B cell (primary cell): ENCODE results near the gene KIF21A.

Source experiments
- CTCF ChIP-seq: fragments of 200-600 bp; IDR thresholded peaks from one replicate; pipeline ENCODE4 v1.8.0; 2022; ENCODE audit warnings: antibody characterized with exemption, mild to moderate bottlenecking
- EZH2 ChIP-seq: IDR thresholded peaks from 2 replicates; pipeline ENCODE4 v1.6.1; 2012; ENCODE audit warnings: borderline replicate concordance, low read depth, mild to moderate bottlenecking, moderate library complexity, low read length; ENCODE audit not compliant: insufficient read depth, poor library complexity, severe bottlenecking

GRCh38 chr12:39442831-39443080, 164 bp downstream of the KIF21A start:
- no peak for TF ChIP-seq CTCF
- TF ChIP-seq EZH2 = no peak
